WTC11 (cell line): ENCODE data around the gene NDUFV2. TPM values are rescaled to one million over a fixed set of nuclear protein-coding genes. Genes with fewer than 3 reads are reported as not detected.

Experiments used
- ATAC-seq: fragments of 200-7000 bp; cut with Tn5 transposase; 2 replicates; pipeline ENCODE4 v1.10.0; 2021; ENCODE audit warnings: mild to moderate bottlenecking, moderate library complexity
- CTCF ChIA-PET: fragments of 300-600 bp; sonication (Branson Sonifier 250); formaldehyde crosslinking; loops from one replicate; lab custom pipeline; 2021; ENCODE audit warnings: antibody characterized with exemption; lab: Charles Lee
- POLR2A ChIA-PET: fragments of 350-600 bp; sonication (Branson Sonifier 250); formaldehyde crosslinking; loops from one replicate; lab custom pipeline; 2021; ENCODE audit warnings: antibody characterized with exemption; lab: Charles Lee
- DNase-seq: peaks from one replicate; pipeline ENCODE4 v3.0.0; 2021; ENCODE audit warnings: low spot score
- H3K27ac Mint-ChIP-seq: 2 replicates; pipeline ENCODE4 v1.8.0; 2021; ENCODE audit warnings: mixed read lengths
- H3K27me3 Mint-ChIP-seq: 2 replicates; pipeline ENCODE4 v1.8.0; 2021; ENCODE audit warnings: low read depth, mild to moderate bottlenecking, moderate library complexity, mixed read lengths
- H3K36me3 Mint-ChIP-seq: 2 replicates; pipeline ENCODE4 v1.8.0; 2021; ENCODE audit warnings: mixed read lengths
- H3K4me1 Mint-ChIP-seq: 2 replicates; pipeline ENCODE4 v1.8.0; 2022; ENCODE audit warnings: mixed read lengths
- H3K4me3 Mint-ChIP-seq: 2 replicates; pipeline ENCODE4 v1.8.0; 2021; ENCODE audit warnings: mild to moderate bottlenecking, moderate library complexity, mixed read lengths
- H3K9me3 Mint-ChIP-seq: 2 replicates; pipeline ENCODE4 v1.8.0; 2021; ENCODE audit warnings: mixed read lengths
- ATF2 ChIP-seq: sonication (generic); formaldehyde crosslinking; IDR thresholded peaks from 2 replicates; pipeline ENCODE4 v1.8.1; 2022; ENCODE audit warnings: low read depth, missing genetic modification reagents, borderline replicate concordance
- E2F5 ChIP-seq: sonication (generic); formaldehyde crosslinking; IDR thresholded peaks from 2 replicates; pipeline ENCODE4 v1.8.1; 2022; ENCODE audit warnings: mild to moderate bottlenecking, moderate library complexity, missing genetic modification reagents
- JUN ChIP-seq: sonication (generic); formaldehyde crosslinking; IDR thresholded peaks from 2 replicates; pipeline ENCODE4 v1.8.0; 2023; ENCODE audit warnings: mild to moderate bottlenecking, missing genetic modification reagents
- KAT7 ChIP-seq: sonication (generic); formaldehyde crosslinking; IDR thresholded peaks from 2 replicates; pipeline ENCODE4 v1.8.1; 2023; ENCODE audit warnings: missing genetic modification reagents, mild to moderate bottlenecking, borderline replicate concordance
- MAX ChIP-seq: sonication (generic); formaldehyde crosslinking; IDR thresholded peaks from 2 replicates; pipeline ENCODE4 v1.8.0; 2022; ENCODE audit warnings: mild to moderate bottlenecking, missing genetic modification reagents
- MLX ChIP-seq: sonication (generic); formaldehyde crosslinking; IDR thresholded peaks from 2 replicates; pipeline ENCODE4 v1.8.1; 2023; ENCODE audit warnings: mild to moderate bottlenecking, missing genetic modification reagents, moderate library complexity
- NFATC4 ChIP-seq: fragments of 250-450 bp; sonication (Bioruptor Pico); IDR thresholded peaks from 2 replicates; pipeline ENCODE4 v1.9.0; 2021; ENCODE audit warnings: mild to moderate bottlenecking
- NR3C1 ChIP-seq: sonication (generic); formaldehyde crosslinking; conservative IDR thresholded peaks from 2 replicates; pipeline ENCODE4 v1.8.1; 2023; ENCODE audit warnings: low read depth, mild to moderate bottlenecking, missing genetic modification reagents
- OVOL2 ChIP-seq: fragments of 250-450 bp; sonication (Bioruptor Pico); IDR thresholded peaks from 2 replicates; pipeline ENCODE4 v1.9.0; 2021; ENCODE audit warnings: mild to moderate bottlenecking, borderline replicate concordance
- RELA ChIP-seq: sonication (generic); formaldehyde crosslinking; IDR thresholded peaks from 2 replicates; pipeline ENCODE4 v1.8.1; 2022; ENCODE audit warnings: missing genetic modification reagents, mild to moderate bottlenecking, borderline replicate concordance
- RORB ChIP-seq: fragments of 250-450 bp; sonication (Bioruptor Pico); IDR thresholded peaks from 2 replicates; pipeline ENCODE4 v1.9.0; 2021; ENCODE audit warnings: mild to moderate bottlenecking
- SMAD3 ChIP-seq: sonication (generic); formaldehyde crosslinking; IDR thresholded peaks from 2 replicates; pipeline ENCODE4 v1.8.0; 2022; ENCODE audit warnings: missing genetic modification reagents, mild to moderate bottlenecking, borderline replicate concordance
- TCF7 ChIP-seq: sonication (generic); formaldehyde crosslinking; IDR thresholded peaks from 2 replicates; pipeline ENCODE4 v1.8.0; 2022; ENCODE audit warnings: mild to moderate bottlenecking, low read depth, missing genetic modification reagents, moderate library complexity
- TEAD4 ChIP-seq: sonication (generic); formaldehyde crosslinking; IDR thresholded peaks from 2 replicates; pipeline ENCODE4 v1.8.0; 2022; ENCODE audit warnings: mild to moderate bottlenecking, missing genetic modification reagents
- ZBTB43 ChIP-seq: sonication (generic); formaldehyde crosslinking; IDR thresholded peaks from 2 replicates; pipeline ENCODE4 v1.8.1; 2023; ENCODE audit warnings: mild to moderate bottlenecking, missing genetic modification reagents
- ZNF219 ChIP-seq: sonication (generic); formaldehyde crosslinking; IDR thresholded peaks from 2 replicates; pipeline ENCODE4 v1.8.0; 2023; ENCODE audit warnings: missing genetic modification reagents, mild to moderate bottlenecking, borderline replicate concordance
- ZNF396 ChIP-seq: fragments of 250-450 bp; sonication (Bioruptor Pico); IDR thresholded peaks from 2 replicates; pipeline ENCODE4 v1.8.0; 2021; ENCODE audit warnings: mild to moderate bottlenecking, moderate library complexity, borderline replicate concordance
- total RNA-seq: library from RNA; stranded (reverse); gene quantifications from 3 replicates; pipeline ENCODE4 v1.2.3, GENCODE V29; 2021

NDUFV2 gene
- total RNA-seq, 1 experiment from 2014 or later, result 192 TPM

GRCh38 chr18:9104244-9104901 lies 1.9 kb downstream of the NDUFV2 start:
- Mint-ChIP-seq H3K27ac (peak overlapping the region; percentile 84), H3K4me3 (peak overlapping the region; percentile 90), H3K4me1 (peaks cover 63% of the 10 kb centered on the region), H3K36me3 (no peaks in the 10 kb centered on the region), H3K9me3 (no peaks in the 10 kb centered on the region), H3K27me3 (no peaks in the 10 kb centered on the region; the same call in 1 of the 2 replicates)
- CTCF ChIA-PET, result interaction anchor here (0.5 kb wide), 1 partner anchor 268 kb away, joined by 3 read pairs; no protein-coding TSS in a partner anchor
- ATAC-seq (no peak), DNase-seq (no peak)
- POLR2A ChIA-PET, result interaction anchor here (1.1 kb wide), 1 partner anchor 32 kb away, joined by 3 read pairs; the partner anchor contains the start of gene ANKRD12
- TF ChIP-seq ZNF219 (CRISPR knock-in tag) (no peak), NFATC4 (no peak), OVOL2 (no peak), NR3C1 (no peak)

GRCh38 chr18:9105420-9105819 lies 2.9 kb downstream of the NDUFV2 start:
- no peaks in the 10 kb centered on the region for H3K9me3 Mint-ChIP-seq
- H3K27me3 Mint-ChIP-seq, result no peaks in the 10 kb centered on the region; the same call in 1 of the 2 replicates
- peaks cover 74% of the 10 kb centered on the region for H3K4me1 Mint-ChIP-seq
- ChIA-PET CTCF (interaction anchor here (1.5 kb wide), 1 partner anchor 32 kb away, joined by 4 read pairs; no protein-coding TSS in a partner anchor), POLR2A (no interaction called here)
- no peaks in the 10 kb centered on the region for H3K36me3 Mint-ChIP-seq
- H3K4me3 Mint-ChIP-seq, result peak overlapping the region; percentile 90
- ATAC-seq (no peak), DNase-seq (no peak)
- peak overlapping the region; percentile 90 for H3K27ac Mint-ChIP-seq
- TF ChIP-seq ZBTB43 (CRISPR knock-in tag) (no peak), TCF7 (no peak), MLX (CRISPR knock-in tag) (no peak), RELA (CRISPR knock-in tag) (no peak), RORB (no peak), KAT7 (CRISPR knock-in tag) (no peak), NR3C1 (no peak), NFATC4 (no peak), JUN (CRISPR knock-in tag) (no peak)
- TF ChIP-seq, all 79 proteins: peak for 0

- H3K9me3 Mint-ChIP-seq, result no peaks in the 10 kb centered on the region
- peak overlapping the region; percentile 90 for H3K4me3 Mint-ChIP-seq
- POLR2A ChIA-PET, result no interaction called here
- H3K27me3 Mint-ChIP-seq, result no peaks in the 10 kb centered on the region; the same call in 1 of the 2 replicates
- ATAC-seq, result no peak
- TF ChIP-seq MAX (CRISPR knock-in tag), result no peak
- TF ChIP-seq ATF2, result no peak
- no peak for TF ChIP-seq ZNF396 (CRISPR knock-in tag)
- no peak for TF ChIP-seq E2F5
- no peak for TF ChIP-seq SMAD3 (CRISPR knock-in tag)
- no peak for TF ChIP-seq ZNF219 (CRISPR knock-in tag)
- no peak for TF ChIP-seq TEAD4 (CRISPR knock-in tag)
- TF ChIP-seq RORB, result no peak
- H3K27ac Mint-ChIP-seq, result peak overlapping the region; percentile 90
- no peak for DNase-seq
- CTCF ChIA-PET, result interaction anchor here (1.5 kb wide), 1 partner anchor 33 kb away, joined by 4 read pairs; no protein-coding TSS in a partner anchor
- no peaks in the 10 kb centered on the region for H3K36me3 Mint-ChIP-seq
- peaks cover 74% of the 10 kb centered on the region for H3K4me1 Mint-ChIP-seq
Observed at GRCh38 chr18:9106094-9106493, 3.6 kb downstream of the NDUFV2 start.
